ENCODE data around the gene CALR.
"Not testable (repeated sequence)": the region's sequence is repeated elsewhere in the genome, so short reads cannot be mapped to it uniquely, and the experiment has no call there.

GRCh38 chr19:12915860-12916259 is 22.5 kb upstream of the CALR start:
- TF ChIP-seq, protein P1, sequence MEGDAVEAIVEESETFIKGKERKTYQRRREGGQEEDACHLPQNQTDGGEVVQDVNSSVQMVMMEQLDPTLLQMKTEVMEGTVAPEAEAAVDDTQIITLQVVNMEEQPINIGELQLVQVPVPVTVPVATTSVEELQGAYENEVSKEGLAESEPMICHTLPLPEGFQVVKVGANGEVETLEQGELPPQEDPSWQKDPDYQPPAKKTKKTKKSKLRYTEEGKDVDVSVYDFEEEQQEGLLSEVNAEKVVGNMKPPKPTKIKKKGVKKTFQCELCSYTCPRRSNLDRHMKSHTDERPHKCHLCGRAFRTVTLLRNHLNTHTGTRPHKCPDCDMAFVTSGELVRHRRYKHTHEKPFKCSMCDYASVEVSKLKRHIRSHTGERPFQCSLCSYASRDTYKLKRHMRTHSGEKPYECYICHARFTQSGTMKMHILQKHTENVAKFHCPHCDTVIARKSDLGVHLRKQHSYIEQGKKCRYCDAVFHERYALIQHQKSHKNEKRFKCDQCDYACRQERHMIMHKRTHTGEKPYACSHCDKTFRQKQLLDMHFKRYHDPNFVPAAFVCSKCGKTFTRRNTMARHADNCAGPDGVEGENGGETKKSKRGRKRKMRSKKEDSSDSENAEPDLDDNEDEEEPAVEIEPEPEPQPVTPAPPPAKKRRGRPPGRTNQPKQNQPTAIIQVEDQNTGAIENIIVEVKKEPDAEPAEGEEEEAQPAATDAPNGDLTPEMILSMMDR (IDR thresholded peaks at IDR 0.05; ENCODE audit: insufficient read depth, low read length, poor library complexity, severe bottlenecking) = not testable (repeated sequence)
- TF ChIP-seq EZH2phosphoT487 (conservative IDR thresholded peaks at IDR 0.05; ENCODE audit: low read length) = not testable (repeated sequence)
